HCT116 (cell line): ENCODE results near the gene SUGCT. TPM values are rescaled to one million over a fixed set of nuclear protein-coding genes. Genes with fewer than 3 reads are reported as not detected.

Source experiments
- ATAC-seq: fragments of 200-7000 bp; cut with Tn5 transposase; 2 replicates; pipeline ENCODE4 v1.9.1; 2020; ENCODE audit warnings: mild to moderate bottlenecking, moderate library complexity
- BruUV-seq: library from RNA; stranded (reverse); fragments of 400-500 nt; replicated peaks from 2 replicates; lab custom pipeline; 2021; lab: Mats Ljungman, UMichigan
- CTCF ChIA-PET: fragments of 300-600 bp; sonication (Branson Sonifier 250); formaldehyde crosslinking; loops from one replicate; lab custom pipeline; 2021; ENCODE audit warnings: antibody characterized with exemption; lab: Charles Lee
- POLR2A ChIA-PET: fragments of 300-600, 350-600 bp; sonication (Branson Sonifier 250); formaldehyde crosslinking; loops from one replicate; lab custom pipeline; 2021; ENCODE audit warnings: antibody characterized with exemption; lab: Charles Lee
- RAD21 ChIA-PET, 2 experiments: fragments of 300-600 bp; sonication (Branson Sonifier 250); formaldehyde crosslinking; loops; one replicate each; lab custom pipeline; 2023; ENCODE audit warnings: low total read pairs in 2 of 2; ENCODE audit not compliant: uncharacterized antibody in 2 of 2, unreplicated experiment in 2 of 2, low non-redundant PET in 1 of 2; lab: Charles Lee
- DNase-seq: peaks from one replicate; pipeline ENCODE4 v3.0.0-alpha.2; 2010; ENCODE audit warnings: low read depth, low spot score
- H2AFZ ChIP-seq: fragments of 200-600 bp; shearing (Covaris generic), sonication (generic); 2 replicates; pipeline ENCODE4 v1.6.1; 2017; ENCODE audit warnings: low read depth, mixed run types, mixed read lengths, antibody characterized with exemption, low read length; ENCODE audit not compliant: poor library complexity, severe bottlenecking
- H3K27ac ChIP-seq: 2 replicates; pipeline ENCODE4 v1.5.1; 2012; ENCODE audit warnings: low read depth, low read length
- H3K27me3 ChIP-seq: fragments of 200-600 bp; sonication (generic); 2 replicates; pipeline ENCODE4 v1.6.1; 2016; ENCODE audit warnings: mixed run types, low read length, mixed read lengths; ENCODE audit not compliant: insufficient read depth
- H3K36me3 ChIP-seq, 2 experiments: fragments of 200-500 bp in 1 of 2; fragments of 200-600 bp in 1 of 2; sonication (Bioruptor generic) in 1 of 2; sonication (generic) in 1 of 2; 2 replicates each; pipeline versions ENCODE4 v1.5.1 to v1.6.1; 2014 to 2016; ENCODE audit warnings: low read length in 2 of 2, inconsistent platforms in 1 of 2, mixed read lengths in 1 of 2, mixed run types in 1 of 2; ENCODE audit not compliant: insufficient read depth in 2 of 2, control insufficient read depth in 1 of 2
- H3K4me1 ChIP-seq, 2 experiments: fragments of 200-600 bp in 1 of 2; sonication (generic) in 1 of 2; 2 replicates each; pipeline versions ENCODE4 v1.5.1 to v1.6.1; 2012 to 2017; ENCODE audit warnings: low read length in 2 of 2, inconsistent platforms in 1 of 2, mild to moderate bottlenecking in 1 of 2, mixed read lengths in 1 of 2, mixed run types in 1 of 2, moderate library complexity in 1 of 2; ENCODE audit not compliant: insufficient read depth in 2 of 2, control insufficient read depth in 1 of 2
- H3K4me2 ChIP-seq: fragments of 200-600 bp; sonication (generic); 2 replicates; pipeline ENCODE4 v1.6.1; 2017; ENCODE audit warnings: mixed run types, low read length, mixed read lengths
- H3K4me3 ChIP-seq, 2 experiments: fragments of 200-600 bp in 1 of 2; sonication (generic) in 1 of 2; replicated peaks in 1 of 2; 2 replicates each; pipeline ENCODE4 v1.5.1; 2011 to 2016; ENCODE audit warnings: low read length in 2 of 2, control low read depth in 1 of 2, low read depth in 1 of 2, mild to moderate bottlenecking in 1 of 2, mixed read lengths in 1 of 2, mixed run types in 1 of 2
- H3K79me2 ChIP-seq: fragments of 200-600 bp; sonication (generic); 2 replicates; pipeline ENCODE4 v1.6.1; 2017; ENCODE audit warnings: mild to moderate bottlenecking, mixed run types, low read length, moderate library complexity, mixed read lengths; ENCODE audit not compliant: insufficient read depth
- H3K9ac ChIP-seq: fragments of 200-600 bp; sonication (generic); 2 replicates; pipeline ENCODE4 v1.6.1; 2016; ENCODE audit warnings: low read length, mixed read lengths
- H3K9me2 ChIP-seq: fragments of 200-600 bp; sonication (generic), shearing (Covaris generic); 2 replicates; pipeline ENCODE4 v1.6.1; 2017; ENCODE audit warnings: mixed run types, mild to moderate bottlenecking, moderate library complexity; ENCODE audit not compliant: insufficient read depth
- H3K9me3 ChIP-seq, 2 experiments: fragments of 200-500 bp in 1 of 2; fragments of 200-600 bp in 1 of 2; sonication (Bioruptor generic) in 1 of 2; sonication (generic) in 1 of 2; 2 replicates each; pipeline ENCODE4 v1.6.1; 2014 to 2017; ENCODE audit warnings: low read length in 2 of 2, mixed read lengths in 2 of 2, inconsistent platforms in 1 of 2, low read depth in 1 of 2, mild to moderate bottlenecking in 1 of 2, mixed run types in 1 of 2, moderate library complexity in 1 of 2; ENCODE audit not compliant: control insufficient read depth in 1 of 2, insufficient read depth in 1 of 2
- H4K20me1 ChIP-seq: fragments of 200-600 bp; sonication (generic), shearing (Covaris generic); 2 replicates; pipeline ENCODE4 v1.6.1; 2017; ENCODE audit warnings: mixed run types, mild to moderate bottlenecking, moderate library complexity; ENCODE audit not compliant: insufficient read depth
- EGR1 ChIP-seq: IDR thresholded peaks from 2 replicates; pipeline ENCODE4 v1.6.1; 2012; ENCODE audit warnings: low read depth
- EZH2phosphoT487 ChIP-seq: fragments of 200-600 bp; IDR thresholded peaks from 2 replicates; pipeline ENCODE4 v1.6.1; 2018; ENCODE audit warnings: antibody characterized with exemption, borderline replicate concordance
- FOSL1 ChIP-seq: IDR thresholded peaks from 2 replicates; pipeline ENCODE4 v1.6.1; 2012; ENCODE audit warnings: low read depth
- JUND ChIP-seq: IDR thresholded peaks from 2 replicates; pipeline ENCODE4 v1.6.1; 2012
- POLR2A ChIP-seq: IDR thresholded peaks from 2 replicates; pipeline ENCODE4 v1.7.0; 2011; ENCODE audit warnings: borderline replicate concordance; ENCODE audit not compliant: insufficient read depth, insufficient read length; ENCODE audit errors: extremely low read depth
- POLR2AphosphoS5 ChIP-seq: IDR thresholded peaks from 2 replicates; pipeline ENCODE4 v1.6.1; 2011; ENCODE audit warnings: mild to moderate bottlenecking, low read depth, low read length, moderate library complexity
- SIN3A ChIP-seq: IDR thresholded peaks from 2 replicates; pipeline ENCODE4 v1.6.1; 2012; ENCODE audit warnings: low read depth
- SP1 ChIP-seq: IDR thresholded peaks from 2 replicates; pipeline ENCODE4 v1.6.1; 2012; ENCODE audit warnings: low read depth
- SRF ChIP-seq: IDR thresholded peaks from 2 replicates; pipeline ENCODE4 v1.6.1; 2012; ENCODE audit warnings: low read depth
- TCF7L2 ChIP-seq: IDR thresholded peaks from 2 replicates; pipeline ENCODE4 v1.7.0; 2011; ENCODE audit warnings: borderline replicate concordance, inconsistent platforms; ENCODE audit not compliant: insufficient read depth, insufficient read length; ENCODE audit errors: extremely low read depth
- YY1 ChIP-seq: IDR thresholded peaks from 2 replicates; pipeline ENCODE4 v1.6.1; 2011; ENCODE audit warnings: low read length, low read depth, moderate library complexity, mild to moderate bottlenecking; ENCODE audit not compliant: insufficient replicate concordance; ENCODE audit errors: extremely low read depth
- ZFX ChIP-seq: fragments of 450-650 bp; IDR thresholded peaks from 2 replicates; pipeline ENCODE4 v1.6.1; 2017
- intact Hi-C: fragments of 100-400 bp; cut with micrococcal nuclease; formaldehyde crosslinking; loops from 2 replicates; pipeline ENCODE4 v1.10.0; 2022
- total RNA-seq: library from RNA; stranded (reverse); gene quantifications from one replicate; pipeline ENCODE4 v1.2.1, GENCODE V29; 2021; ENCODE audit not compliant: unreplicated experiment
- TF ChIP-seq, protein P1 (sequence below), 3 experiments: fragments of 200-600 bp in 1 of 3; sonication (generic) in 1 of 3; IDR thresholded peaks in 2 of 3; conservative IDR thresholded peaks in 1 of 3; 2 replicates each; pipeline ENCODE4 v1.5.1; 2012 to 2017; ENCODE audit warnings: low read depth in 2 of 3, low read length in 2 of 3, antibody characterized with exemption in 1 of 3, borderline replicate concordance in 1 of 3, control low read depth in 1 of 3, mild to moderate bottlenecking in 1 of 3, mixed read lengths in 1 of 3, mixed run types in 1 of 3, moderate library complexity in 1 of 3; ENCODE audit not compliant: insufficient read depth in 1 of 3
- TF ChIP-seq, protein P2 (sequence below): IDR thresholded peaks from 2 replicates; pipeline ENCODE4 v1.6.1; 2012
- TF ChIP-seq, protein P3 (sequence below): IDR thresholded peaks from 2 replicates; pipeline ENCODE4 v1.6.1; 2012; ENCODE audit warnings: low read depth

SUGCT gene
- total RNA-seq, 1 experiment from 2014 or later, result 4.4 TPM

GRCh38 chr7:40647719-40648118, 512.9 kb downstream of the SUGCT start:
- H3K27me3 ChIP-seq, result peaks cover 10% of the 10 kb centered on the region; the same call in 1 of the 2 replicates
- TF ChIP-seq POLR2AphosphoS5 (no peak), SIN3A (no peak), POLR2A (no peak), EZH2phosphoT487 (no peak), FOSL1 (no peak), EGR1 (no peak)
- TF ChIP-seq, protein P1, sequence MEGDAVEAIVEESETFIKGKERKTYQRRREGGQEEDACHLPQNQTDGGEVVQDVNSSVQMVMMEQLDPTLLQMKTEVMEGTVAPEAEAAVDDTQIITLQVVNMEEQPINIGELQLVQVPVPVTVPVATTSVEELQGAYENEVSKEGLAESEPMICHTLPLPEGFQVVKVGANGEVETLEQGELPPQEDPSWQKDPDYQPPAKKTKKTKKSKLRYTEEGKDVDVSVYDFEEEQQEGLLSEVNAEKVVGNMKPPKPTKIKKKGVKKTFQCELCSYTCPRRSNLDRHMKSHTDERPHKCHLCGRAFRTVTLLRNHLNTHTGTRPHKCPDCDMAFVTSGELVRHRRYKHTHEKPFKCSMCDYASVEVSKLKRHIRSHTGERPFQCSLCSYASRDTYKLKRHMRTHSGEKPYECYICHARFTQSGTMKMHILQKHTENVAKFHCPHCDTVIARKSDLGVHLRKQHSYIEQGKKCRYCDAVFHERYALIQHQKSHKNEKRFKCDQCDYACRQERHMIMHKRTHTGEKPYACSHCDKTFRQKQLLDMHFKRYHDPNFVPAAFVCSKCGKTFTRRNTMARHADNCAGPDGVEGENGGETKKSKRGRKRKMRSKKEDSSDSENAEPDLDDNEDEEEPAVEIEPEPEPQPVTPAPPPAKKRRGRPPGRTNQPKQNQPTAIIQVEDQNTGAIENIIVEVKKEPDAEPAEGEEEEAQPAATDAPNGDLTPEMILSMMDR (IDR thresholded peaks at IDR 0.05 in 2 of 3, conservative IDR thresholded peaks at IDR 0.05 in 1 of 3; ENCODE audit: borderline replicate concordance in 1 of 3, insufficient read depth in 1 of 3, low read depth in 2 of 3, low read length in 2 of 3), result no peak
- TF ChIP-seq, all 23 proteins: peak for 0

DNA sequence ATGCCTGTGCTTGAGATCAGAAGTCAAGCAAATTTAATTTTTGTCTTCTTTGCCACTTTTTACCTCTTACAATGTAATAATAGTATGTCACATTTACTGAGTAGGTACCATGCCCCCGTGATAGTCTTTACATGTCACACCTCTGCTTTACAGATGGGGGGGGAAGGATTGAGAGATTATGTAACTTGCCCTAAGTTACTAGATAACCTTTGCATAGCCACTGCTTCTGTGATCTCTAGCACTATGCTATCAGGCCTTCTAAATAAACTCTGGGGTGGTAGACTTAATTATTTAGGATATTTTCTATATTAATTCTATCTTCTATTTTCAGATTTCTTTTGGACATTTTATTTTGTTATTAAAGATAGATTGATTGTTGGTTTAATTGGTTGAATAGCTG, 514.4 kb downstream of the SUGCT start:
- peaks cover 4% of the 10 kb centered on the region; the same call in 1 of the 2 replicates for H3K27me3 ChIP-seq
- POLR2A ChIA-PET, result no interaction called here
- no peak for ATAC-seq
- TF ChIP-seq, protein P2, sequence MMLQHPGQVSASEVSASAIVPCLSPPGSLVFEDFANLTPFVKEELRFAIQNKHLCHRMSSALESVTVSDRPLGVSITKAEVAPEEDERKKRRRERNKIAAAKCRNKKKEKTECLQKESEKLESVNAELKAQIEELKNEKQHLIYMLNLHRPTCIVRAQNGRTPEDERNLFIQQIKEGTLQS, result no peak
- no peak for TF ChIP-seq ZFX
- no peak for TF ChIP-seq JUND
- TF ChIP-seq SP1, result no peak
- no peak for TF ChIP-seq YY1
- no peak for TF ChIP-seq SRF
- TF ChIP-seq, protein P3, sequence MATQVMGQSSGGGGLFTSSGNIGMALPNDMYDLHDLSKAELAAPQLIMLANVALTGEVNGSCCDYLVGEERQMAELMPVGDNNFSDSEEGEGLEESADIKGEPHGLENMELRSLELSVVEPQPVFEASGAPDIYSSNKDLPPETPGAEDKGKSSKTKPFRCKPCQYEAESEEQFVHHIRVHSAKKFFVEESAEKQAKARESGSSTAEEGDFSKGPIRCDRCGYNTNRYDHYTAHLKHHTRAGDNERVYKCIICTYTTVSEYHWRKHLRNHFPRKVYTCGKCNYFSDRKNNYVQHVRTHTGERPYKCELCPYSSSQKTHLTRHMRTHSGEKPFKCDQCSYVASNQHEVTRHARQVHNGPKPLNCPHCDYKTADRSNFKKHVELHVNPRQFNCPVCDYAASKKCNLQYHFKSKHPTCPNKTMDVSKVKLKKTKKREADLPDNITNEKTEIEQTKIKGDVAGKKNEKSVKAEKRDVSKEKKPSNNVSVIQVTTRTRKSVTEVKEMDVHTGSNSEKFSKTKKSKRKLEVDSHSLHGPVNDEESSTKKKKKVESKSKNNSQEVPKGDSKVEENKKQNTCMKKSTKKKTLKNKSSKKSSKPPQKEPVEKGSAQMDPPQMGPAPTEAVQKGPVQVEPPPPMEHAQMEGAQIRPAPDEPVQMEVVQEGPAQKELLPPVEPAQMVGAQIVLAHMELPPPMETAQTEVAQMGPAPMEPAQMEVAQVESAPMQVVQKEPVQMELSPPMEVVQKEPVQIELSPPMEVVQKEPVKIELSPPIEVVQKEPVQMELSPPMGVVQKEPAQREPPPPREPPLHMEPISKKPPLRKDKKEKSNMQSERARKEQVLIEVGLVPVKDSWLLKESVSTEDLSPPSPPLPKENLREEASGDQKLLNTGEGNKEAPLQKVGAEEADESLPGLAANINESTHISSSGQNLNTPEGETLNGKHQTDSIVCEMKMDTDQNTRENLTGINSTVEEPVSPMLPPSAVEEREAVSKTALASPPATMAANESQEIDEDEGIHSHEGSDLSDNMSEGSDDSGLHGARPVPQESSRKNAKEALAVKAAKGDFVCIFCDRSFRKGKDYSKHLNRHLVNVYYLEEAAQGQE, result no peak
- TF ChIP-seq TCF7L2, result no peak

More at GRCh38 chr7:40647719-40648118, 512.9 kb downstream of the SUGCT start:
- RAD21 ChIA-PET, result no interaction called here
- H3K27ac ChIP-seq, result no peak overlapping the region
- H3K9me2 ChIP-seq, result no peaks in the 10 kb centered on the region
- BruUV-seq, result no TSS peak
- no peaks in the 10 kb centered on the region for H4K20me1 ChIP-seq
- DNase-seq, result no peak
- H3K9ac ChIP-seq, result no peak overlapping the region
- CTCF ChIA-PET, result no interaction called here
- H3K36me3 ChIP-seq, result no peaks in the 10 kb centered on the region
- H3K9me3 ChIP-seq, result no peaks in the 10 kb centered on the region
- POLR2A ChIA-PET, result no interaction called here
- H3K4me3 ChIP-seq, result no peak overlapping the region
- H2AFZ ChIP-seq, result no peak overlapping the region
- no peaks in the 10 kb centered on the region for H3K4me1 ChIP-seq
- H3K79me2 ChIP-seq, result no peaks in the 10 kb centered on the region
- intact Hi-C loops, result no loop called here
- no peak for ATAC-seq
- H3K4me2 ChIP-seq, result no peak overlapping the region

More for the DNA sequence above, 514.4 kb downstream of the SUGCT start:
- CTCF ChIA-PET, result no interaction called here
- Histone ChIP-seq H3K4me3 (no peak overlapping the region), H3K4me1 (no peaks in the 10 kb centered on the region), H3K9ac (no peak overlapping the region), H4K20me1 (no peaks in the 10 kb centered on the region), H2AFZ (no peak overlapping the region), H3K9me3 (no peaks in the 10 kb centered on the region), H3K9me2 (no peaks in the 10 kb centered on the region), H3K4me2 (no peak overlapping the region), H3K27ac (no peak overlapping the region), H3K36me3 (no peaks in the 10 kb centered on the region), H3K79me2 (no peaks in the 10 kb centered on the region)
- BruUV-seq, result no TSS peak
- DNase-seq, result no peak
- RAD21 ChIA-PET, result no interaction called here
- intact Hi-C loops, result no loop called here
